GM19468 (cell line): ENCODE measurements around the gene RPL10.

ENCODE experiments used
- ATAC-seq: cut with Tn5 transposase; IDR thresholded peaks from one replicate; pipeline ENCODE4 v1.9.1; 2021; ENCODE audit warnings: mild to moderate bottlenecking, moderate library complexity, moderate number of reproducible peaks; ENCODE audit not compliant: unreplicated experiment; ENCODE audit errors: extremely low read depth

Gene RPL10

GRCh38 chrX:154360155-154360713, 37.9 kb upstream of the RPL10 start:
- ATAC-seq, result no peak

- ATAC-seq, result no peak
Measured at GRCh38 chrX:154362085-154362742, 36.0 kb upstream of the RPL10 start.

- ATAC-seq, result no peak
Measured at GRCh38 chrX:154363706-154364439, 34.3 kb upstream of the RPL10 start.

GRCh38 chrX:154365052-154365600, 33.1 kb upstream of the RPL10 start:
- no peak for ATAC-seq

DNA sequence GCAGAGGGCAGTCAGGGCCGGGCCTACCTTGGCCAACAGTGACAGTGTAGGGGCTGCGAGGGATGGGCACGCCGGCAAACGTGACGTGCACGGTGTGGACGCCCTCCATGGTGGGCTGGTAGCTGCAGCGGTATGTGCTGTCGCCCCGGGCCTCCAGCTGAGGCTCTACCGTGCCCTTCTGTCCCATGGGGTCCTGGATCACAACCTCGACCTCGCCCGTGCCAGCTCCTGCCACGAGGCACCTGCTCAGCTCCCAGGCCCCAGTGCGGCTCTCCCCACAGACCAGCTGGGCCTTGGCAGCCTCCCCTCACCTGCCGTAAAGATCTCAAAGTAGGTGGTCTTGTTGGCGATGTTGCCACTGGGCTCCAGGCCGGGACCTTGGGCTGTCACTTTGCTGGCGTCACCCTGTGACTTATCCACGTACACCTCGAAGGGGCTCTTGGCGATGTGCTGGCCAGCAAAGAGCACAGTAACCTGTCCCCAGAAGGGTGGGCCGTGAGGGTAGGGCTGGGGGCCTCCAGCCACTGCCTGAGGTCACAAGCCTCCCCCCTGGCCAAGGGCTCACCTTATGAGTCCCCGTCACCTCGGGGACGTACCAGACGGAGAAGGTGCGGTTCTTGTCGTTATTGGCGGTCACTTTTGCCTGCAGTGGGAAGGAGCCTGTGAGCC, 32.0 kb upstream of the RPL10 start:
- ATAC-seq, result no peak

GRCh38 chrX:154366666-154367055, 31.5 kb upstream of the RPL10 start:
- no peak for ATAC-seq

GRCh38 chrX:154367474-154368308, 30.5 kb upstream of the RPL10 start:
- no peak for ATAC-seq

GRCh38 chrX:154368630-154369448, 29.3 kb upstream of the RPL10 start:
- ATAC-seq, result no peak

DNA sequence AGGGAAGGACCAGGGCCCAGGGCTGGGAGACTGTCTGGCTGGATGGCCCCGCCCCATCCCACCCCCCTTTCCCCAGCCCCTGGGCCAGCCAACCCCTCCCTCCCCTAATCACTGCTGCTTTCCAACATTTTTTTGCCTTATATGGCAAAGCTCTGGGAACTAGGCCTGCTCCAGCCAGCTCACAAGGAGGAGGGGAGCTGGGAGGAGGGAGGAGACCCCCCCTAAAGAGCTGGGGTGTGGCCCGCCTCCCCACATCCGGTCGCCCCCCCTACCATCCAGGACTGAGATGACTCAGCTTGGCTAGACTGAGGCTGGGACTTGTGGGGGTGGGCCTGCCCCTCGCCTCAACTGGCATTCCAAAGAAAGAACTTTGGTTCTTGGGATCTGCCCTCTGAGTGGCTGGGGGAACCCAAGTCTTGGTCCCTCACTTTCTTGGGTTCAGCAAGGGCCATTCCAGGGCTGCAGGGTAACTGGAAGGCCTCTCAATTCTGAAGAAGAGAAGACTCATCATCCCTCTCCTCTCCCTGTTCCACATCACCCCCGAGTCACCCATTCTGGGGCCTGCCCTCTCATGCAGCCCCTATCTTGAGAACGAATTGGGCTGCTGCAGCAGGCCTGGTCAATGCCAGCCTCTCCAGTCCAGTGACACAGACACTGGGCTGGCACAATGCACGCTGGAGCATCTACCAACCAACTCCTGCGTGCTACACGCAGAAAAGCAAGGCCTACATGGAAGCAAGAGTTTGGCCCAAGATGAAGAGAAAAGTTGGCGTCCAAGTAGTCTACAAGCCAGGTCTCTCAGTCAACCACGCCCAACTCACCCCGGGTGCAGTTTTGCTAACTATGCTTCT, 28.5 kb upstream of the RPL10 start:
- no peak for ATAC-seq

- no peak for ATAC-seq
Measured at GRCh38 chrX:154370300-154371016, 27.7 kb upstream of the RPL10 start.

DNA sequence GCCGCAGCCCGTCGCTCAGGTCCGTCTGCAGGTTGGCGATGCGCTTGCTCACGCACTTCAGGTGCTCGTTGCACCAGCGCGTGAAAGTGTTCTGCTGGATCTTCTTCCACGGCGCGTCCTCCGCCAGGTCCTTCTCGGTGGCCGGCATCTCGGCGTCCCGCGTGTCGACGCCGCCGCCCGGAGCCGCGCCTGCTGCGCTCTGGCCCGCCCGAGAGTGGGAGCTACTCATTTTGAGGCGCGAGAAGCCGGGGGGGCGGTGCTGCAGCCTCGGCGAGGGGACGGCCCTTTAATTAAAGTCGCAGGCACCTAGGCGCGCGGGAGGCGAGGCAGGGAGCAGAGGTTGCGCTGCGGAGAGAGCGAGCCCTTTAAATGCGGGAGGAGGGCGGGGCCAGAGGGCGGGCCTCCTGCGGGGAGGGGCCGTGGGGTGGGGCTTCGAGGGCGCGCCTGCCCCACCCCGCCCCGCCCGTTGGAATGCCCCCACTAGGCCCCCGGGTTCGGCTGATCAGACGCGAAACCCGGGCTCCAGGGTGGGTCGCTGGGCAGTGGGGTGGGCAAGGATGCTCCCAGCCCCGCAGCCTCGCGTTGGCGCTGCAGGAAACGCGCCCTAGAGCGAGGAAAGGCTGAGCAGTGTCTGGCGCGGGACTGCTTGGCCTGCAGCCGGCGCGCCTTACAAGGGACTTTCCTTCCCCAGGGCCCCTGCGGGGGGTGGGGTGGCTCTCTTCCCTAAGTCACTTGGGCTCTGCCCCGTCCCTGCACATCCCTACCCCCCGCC, 27.0 kb upstream of the RPL10 start:
- ATAC-seq, result no peak

GRCh38 chrX:154371789-154372300, 26.3 kb upstream of the RPL10 start:
- ATAC-seq, result no peak

DNA sequence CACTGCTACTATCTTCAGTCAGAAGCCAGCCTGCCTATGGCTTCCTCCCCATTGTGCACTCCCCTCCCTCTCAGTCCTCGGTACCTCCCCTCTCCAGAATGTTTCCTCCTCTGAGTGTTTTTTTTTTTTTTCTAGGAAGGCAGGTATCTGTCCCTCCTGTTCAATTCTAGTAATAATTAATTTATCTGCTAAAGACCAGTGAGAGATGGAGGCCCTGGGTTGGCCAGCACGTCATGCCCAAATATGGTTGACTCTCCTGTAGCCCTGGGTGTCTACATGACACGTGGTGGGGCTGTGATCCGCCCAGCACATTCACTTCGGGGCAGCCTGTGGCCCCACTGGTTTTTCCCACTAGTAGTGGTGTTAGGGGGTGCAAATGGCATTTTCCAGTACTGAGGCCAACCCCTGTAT, 25.6 kb upstream of the RPL10 start:
- no peak for ATAC-seq

DNA sequence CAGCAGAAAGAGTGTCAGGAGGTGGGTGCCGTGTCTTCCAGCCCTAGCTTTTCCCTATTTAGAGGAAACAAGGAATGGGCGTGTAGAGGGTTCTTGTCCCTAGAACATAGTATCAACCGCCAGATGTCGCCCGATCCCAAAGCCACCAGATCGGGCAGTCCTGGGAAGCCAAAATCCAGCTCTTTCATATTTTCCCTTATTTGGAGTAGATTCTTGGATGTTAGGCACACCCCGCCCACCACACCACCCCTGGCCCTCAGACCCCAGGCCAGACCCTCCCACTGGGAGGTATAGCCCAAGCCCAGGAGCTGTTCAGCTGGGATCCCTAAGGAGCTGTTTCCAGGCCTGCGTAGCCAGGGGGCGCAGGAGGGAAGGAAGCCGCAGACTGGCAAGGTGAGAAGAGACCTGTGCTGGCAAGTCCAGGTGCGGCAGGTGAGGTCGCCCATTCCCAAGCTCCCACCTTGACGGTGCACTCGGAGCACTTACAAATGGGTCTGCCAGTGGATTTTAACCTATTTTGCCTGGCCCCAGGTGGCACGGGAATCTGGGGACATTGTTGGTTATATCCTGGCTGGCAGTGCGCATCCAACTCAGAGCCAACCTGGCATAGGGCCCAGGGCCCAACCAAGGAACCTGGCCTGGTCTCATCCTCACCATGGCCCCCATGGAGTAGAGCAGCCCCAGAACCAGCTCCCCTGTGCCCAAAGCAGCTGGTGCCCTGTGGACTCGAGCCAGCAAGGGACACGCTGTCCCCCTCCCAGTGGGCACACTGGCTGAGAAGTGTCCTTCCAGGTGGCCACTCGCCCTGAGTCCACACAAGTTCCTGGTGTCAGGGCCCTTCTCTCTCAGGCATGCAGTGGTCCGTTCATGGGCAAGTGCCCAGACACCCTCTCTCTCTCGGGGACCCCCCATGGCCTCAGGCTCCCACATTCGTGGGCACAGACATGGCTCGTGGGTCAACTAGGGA, 24.6 kb upstream of the RPL10 start:
- no peak for ATAC-seq

GRCh38 chrX:154374313-154375155, 23.6 kb upstream of the RPL10 start, which contains the start of gene FLNA:
Gene FLNA, minus strand, starts transcription at chrX:154374634. Its CDS starts 3,389 bp downstream, at chrX:154371245.
- ATAC-seq, result no peak
